ENCODE measurements around the gene RTL1. TPM values are rescaled to one million over a fixed set of nuclear protein-coding genes. Genes with fewer than 3 reads are reported as not detected.

RTL1 gene
- total RNA-seq, 3 donors from 2014 or later, result not detected

DNA sequence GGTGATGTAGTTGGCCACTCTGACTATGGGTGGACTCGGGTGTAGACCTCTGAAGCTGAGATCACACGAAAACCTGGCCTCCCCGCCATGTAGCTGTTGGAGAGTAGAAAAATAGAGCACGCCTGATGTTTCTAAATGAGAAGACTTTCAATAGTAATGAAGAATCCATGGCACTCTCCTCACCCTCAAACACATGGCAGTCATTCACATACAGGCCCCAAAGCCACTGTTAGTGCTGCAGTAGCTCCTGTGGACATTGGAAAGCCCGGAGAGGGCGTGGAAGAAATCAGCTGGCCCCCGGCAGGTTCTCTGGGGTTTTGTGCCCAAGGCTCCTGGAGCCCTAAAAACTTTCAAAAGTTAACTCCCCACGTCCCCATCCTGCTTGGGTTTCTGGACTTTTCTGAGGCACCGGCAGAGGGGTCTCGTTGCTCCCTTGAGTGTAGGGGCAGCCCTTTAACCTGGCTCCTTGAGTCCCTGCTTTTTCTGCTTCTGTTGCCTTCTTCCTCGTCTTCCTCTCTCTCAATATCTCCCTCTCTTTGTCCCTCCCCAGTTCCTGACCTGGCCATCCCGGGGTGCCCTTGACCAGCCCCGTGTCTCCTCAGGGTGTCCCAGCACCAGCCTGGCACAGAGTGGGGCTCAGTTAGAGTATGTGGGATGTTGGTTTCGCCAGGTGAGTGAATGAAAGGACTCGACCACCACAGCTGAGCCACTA lies 69.3 kb downstream of the RTL1 start:
- intact Hi-C loops (cut with DNase I; ENCODE audit: low total_unique reads), result no loop called here
- H3K27ac ChIP-seq, result no peak overlapping the region

DNA sequence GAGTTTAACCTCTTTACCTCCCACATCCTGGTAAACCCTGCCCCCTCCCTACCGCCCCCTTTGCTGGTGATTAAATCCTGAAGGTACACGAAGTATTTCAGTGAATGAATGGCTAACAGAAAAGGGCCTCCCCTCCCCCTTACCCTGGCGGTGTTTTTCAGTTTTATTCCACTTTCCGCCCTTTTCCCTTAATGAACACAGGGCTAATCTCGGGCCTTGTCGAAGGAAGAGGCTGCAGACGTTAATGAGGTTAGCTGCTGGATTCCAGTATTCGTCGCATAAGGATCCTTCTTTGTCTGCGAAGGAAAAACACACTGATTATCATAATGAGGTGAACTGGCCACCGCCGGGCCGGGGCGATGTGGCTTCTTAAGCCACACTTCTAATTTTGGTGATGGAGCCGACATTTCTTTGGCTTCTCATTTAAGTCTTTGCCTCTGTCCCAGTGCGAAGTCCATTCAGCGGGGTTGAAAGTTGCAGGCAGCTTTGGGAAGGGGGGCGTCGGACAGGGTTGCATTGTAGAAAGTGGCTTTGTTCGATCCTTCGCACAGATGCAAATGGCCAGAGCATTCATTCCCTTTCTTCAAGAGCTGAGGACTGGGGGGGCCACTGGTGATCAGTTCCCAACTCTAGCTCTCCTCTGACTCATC lies 71.1 kb downstream of the RTL1 start:
- intact Hi-C loops (cut with DNase I; ENCODE audit: low total_unique reads), result no loop called here
- no peak for TF ChIP-seq POLR2A (IDR thresholded peaks at IDR 0.05)
- no peak for TF ChIP-seq POLR2AphosphoS5 (IDR thresholded peaks at IDR 0.05)
- TF ChIP-seq, protein P1, sequence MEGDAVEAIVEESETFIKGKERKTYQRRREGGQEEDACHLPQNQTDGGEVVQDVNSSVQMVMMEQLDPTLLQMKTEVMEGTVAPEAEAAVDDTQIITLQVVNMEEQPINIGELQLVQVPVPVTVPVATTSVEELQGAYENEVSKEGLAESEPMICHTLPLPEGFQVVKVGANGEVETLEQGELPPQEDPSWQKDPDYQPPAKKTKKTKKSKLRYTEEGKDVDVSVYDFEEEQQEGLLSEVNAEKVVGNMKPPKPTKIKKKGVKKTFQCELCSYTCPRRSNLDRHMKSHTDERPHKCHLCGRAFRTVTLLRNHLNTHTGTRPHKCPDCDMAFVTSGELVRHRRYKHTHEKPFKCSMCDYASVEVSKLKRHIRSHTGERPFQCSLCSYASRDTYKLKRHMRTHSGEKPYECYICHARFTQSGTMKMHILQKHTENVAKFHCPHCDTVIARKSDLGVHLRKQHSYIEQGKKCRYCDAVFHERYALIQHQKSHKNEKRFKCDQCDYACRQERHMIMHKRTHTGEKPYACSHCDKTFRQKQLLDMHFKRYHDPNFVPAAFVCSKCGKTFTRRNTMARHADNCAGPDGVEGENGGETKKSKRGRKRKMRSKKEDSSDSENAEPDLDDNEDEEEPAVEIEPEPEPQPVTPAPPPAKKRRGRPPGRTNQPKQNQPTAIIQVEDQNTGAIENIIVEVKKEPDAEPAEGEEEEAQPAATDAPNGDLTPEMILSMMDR (IDR thresholded peaks at IDR 0.05), result no peak
- DNase-seq (ENCODE audit: low spot score in 2 of 2), result no peak
- Histone ChIP-seq H3K9me3 (peaks cover 3 to 9% of the 10 kb centered on the region in 2 donors), H3K4me1 (no peaks in the 10 kb centered on the region), H3K36me3 (no peaks in the 10 kb centered on the region), H3K27me3 (peaks cover 0 to 13% of the 10 kb centered on the region in 2 donors), H3K4me3 (no peak overlapping the region), H3K27ac (no peak overlapping the region)

More for the DNA sequence above, 69.3 kb downstream of the RTL1 start:
- TF ChIP-seq, protein P1 (IDR thresholded peaks at IDR 0.05), result no peak
- TF ChIP-seq POLR2A (IDR thresholded peaks at IDR 0.05) (no peak), POLR2AphosphoS5 (IDR thresholded peaks at IDR 0.05) (no peak)
- peaks cover 0 to 3% of the 10 kb centered on the region in 2 donors for H3K4me1 ChIP-seq
- no peaks in the 10 kb centered on the region for H3K36me3 ChIP-seq
- H3K9me3 ChIP-seq, result no peaks in the 10 kb centered on the region
- DNase-seq (ENCODE audit: low spot score in 2 of 2), result no peak
- no peak overlapping the region for H3K4me3 ChIP-seq
- peaks cover 0 to 5% of the 10 kb centered on the region in 2 donors for H3K27me3 ChIP-seq

DNA sequence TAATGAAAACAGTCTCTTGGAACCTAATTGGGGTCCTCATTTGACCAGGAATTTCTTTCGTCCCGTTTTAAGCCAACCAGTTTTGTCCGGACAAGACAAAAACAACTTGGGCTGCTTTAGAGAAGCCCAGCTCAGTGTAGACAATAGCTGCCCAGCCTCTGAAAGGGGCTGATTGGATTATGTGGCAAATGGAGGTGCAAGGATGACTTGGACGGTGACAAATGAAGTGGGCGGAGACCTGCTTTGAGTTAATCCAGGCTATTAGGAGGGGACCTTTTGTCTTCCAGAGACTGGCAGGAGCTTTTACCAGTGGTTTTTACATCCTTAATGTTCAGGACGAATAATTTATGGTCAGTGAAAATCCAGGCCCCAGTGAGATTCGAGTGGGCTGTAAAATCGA lies 72.8 kb downstream of the RTL1 start:
- no peak overlapping the region for H3K27ac ChIP-seq
- peaks cover 0 to 19% of the 10 kb centered on the region in 2 donors for H3K27me3 ChIP-seq
- DNase-seq (ENCODE audit: low spot score in 2 of 2), result no peak
- H3K9me3 ChIP-seq, result peaks cover 3 to 9% of the 10 kb centered on the region in 2 donors
- TF ChIP-seq POLR2AphosphoS5 (IDR thresholded peaks at IDR 0.05), result no peak
- H3K4me3 ChIP-seq, result no peak overlapping the region
- intact Hi-C loops (cut with DNase I; ENCODE audit: low total_unique reads), result no loop called here
- no peaks in the 10 kb centered on the region for H3K4me1 ChIP-seq
- no peaks in the 10 kb centered on the region for H3K36me3 ChIP-seq

Other genes starting within 250 kb of the RTL1 start
- 1 to 10 TPM in 2 of 3 donors, not detected in 1; 1.2 to 5.2 TPM for gene DLK1, start 176.8 kb downstream of the RTL1 start, total RNA-seq
- gene MEG3, start 77.6 kb downstream of the RTL1 start, total RNA-seq, result 10 to 100 TPM; 45.2 to 68.8 (median 49.8) TPM

Data from breast epithelium (tissue), 4 donors.